K562 (cell line): ENCODE measurements around the gene GINS2.

Experiments used
- EZH2 ChIP-seq: IDR thresholded peaks from 2 replicates; pipeline ENCODE4 v1.6.1; 2012; ENCODE audit warnings: low read depth, mild to moderate bottlenecking, inconsistent platforms, low read length, borderline replicate concordance
- FOXA1 ChIP-seq: fragments of 450-650 bp; IDR thresholded peaks from 2 replicates; pipeline ENCODE4 v1.6.1; 2016; ENCODE audit warnings: mild to moderate bottlenecking, borderline replicate concordance
- HDAC3 ChIP-seq: fragments of 450-650 bp; IDR thresholded peaks from 2 replicates; pipeline ENCODE4 v1.6.1; 2018; ENCODE audit warnings: borderline replicate concordance, mild to moderate bottlenecking, moderate library complexity; ENCODE audit not compliant: partially characterized antibody
- HINFP ChIP-seq: fragments of 450-650 bp; conservative IDR thresholded peaks from 2 replicates; pipeline ENCODE4 v1.6.1; 2016; ENCODE audit warnings: missing genetic modification characterization, low read depth, mild to moderate bottlenecking, control low read depth, missing compliant biosample characterization
- MGA ChIP-seq: fragments of 450-650 bp; IDR thresholded peaks from 2 replicates; pipeline ENCODE4 v1.6.1; 2016; ENCODE audit warnings: mild to moderate bottlenecking, moderate library complexity
- MLX ChIP-seq, 2 experiments: fragments of 450-650 bp in 1 of 2; sonication (generic) in 1 of 2; formaldehyde crosslinking; conservative IDR thresholded peaks; 2 replicates each; pipeline versions ENCODE4 v1.4.0 to v1.8.1; 2020 to 2022; ENCODE audit warnings: mild to moderate bottlenecking in 1 of 2, missing genetic modification reagents in 1 of 2
- NFIC ChIP-seq: fragments of 450-650 bp; IDR thresholded peaks from 2 replicates; pipeline ENCODE4 v1.6.1; 2017; ENCODE audit warnings: mild to moderate bottlenecking, inconsistent platforms
- SNIP1 ChIP-seq: fragments of 450-650 bp; IDR thresholded peaks from 2 replicates; pipeline ENCODE4 v1.7.1; 2017; ENCODE audit warnings: low read depth, mild to moderate bottlenecking
- VEZF1 ChIP-seq: fragments of 200-800 bp; sonication (Bioruptor generic); IDR thresholded peaks from 2 replicates; pipeline ENCODE4 v1.6.1; 2017; ENCODE audit warnings: missing genetic modification characterization, missing compliant biosample characterization
- YY1 ChIP-seq, 3 experiments: IDR thresholded peaks; 2 replicates each; pipeline ENCODE4 v1.6.1; 2011; ENCODE audit warnings: low read length in 2 of 3, mild to moderate bottlenecking in 2 of 3, moderate library complexity in 2 of 3, borderline replicate concordance in 1 of 3, control low read depth in 1 of 3, low read depth in 1 of 3; ENCODE audit not compliant: insufficient read depth in 3 of 3, insufficient replicate concordance in 2 of 3, control insufficient read depth in 1 of 3, insufficient read length in 1 of 3; ENCODE audit errors: extremely low read depth in 1 of 3
- ZNF165 ChIP-seq: fragments of 250-450 bp; sonication (Bioruptor Pico); IDR thresholded peaks from 2 replicates; pipeline ENCODE4 v1.4.0; 2020; ENCODE audit warnings: borderline replicate concordance
- ZNF24 ChIP-seq: fragments of 450-650 bp; IDR thresholded peaks from 2 replicates; pipeline ENCODE4 v1.6.1; 2016

DNA sequence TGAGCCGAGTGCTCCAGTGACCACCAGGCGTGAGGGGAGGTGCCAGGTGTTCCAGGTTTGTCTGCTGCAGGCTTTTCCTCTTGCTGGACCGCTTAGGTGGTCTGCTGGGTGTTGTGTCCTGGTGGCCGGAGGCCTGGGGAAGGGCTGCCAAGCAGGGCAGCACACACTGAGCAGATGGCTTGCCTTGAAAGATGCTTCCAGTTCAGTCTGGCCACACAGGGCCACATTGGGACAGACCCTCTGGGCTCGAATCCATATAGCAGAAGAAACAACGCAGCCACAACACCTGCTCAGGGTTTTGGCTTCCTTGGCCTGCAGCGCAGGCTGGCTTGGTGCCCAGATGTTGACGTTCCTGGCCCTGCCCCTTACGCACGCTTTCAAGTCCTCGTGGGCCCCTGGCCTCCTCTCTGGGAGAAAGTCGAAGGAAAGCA is 24.8 kb downstream of the GINS2 start:
- TF ChIP-seq ZNF24 (no peak), SNIP1 (no peak), HINFP (no peak), FOXA1 (no peak), YY1 (IDR thresholded peaks at IDR 0.05; ENCODE audit: borderline replicate concordance in 1 of 3, control insufficient read depth in 1 of 3, extremely low read depth in 1 of 3, insufficient read depth in 3 of 3, insufficient read length in 1 of 3, insufficient replicate concordance in 2 of 3, low read depth in 1 of 3, low read length in 2 of 3) (no peak), ZNF165 (no peak), VEZF1 (CRISPR knock-in tag) (no peak), HDAC3 (no peak), NFIC (peak; percentile 21), MLX (CRISPR knock-in tag; conservative IDR thresholded peaks at IDR 0.05) (no peak), EZH2 (no peak), MGA (no peak)
